ENCODE data around the gene GPR183.

The GPR183 gene

GRCh38 chr13:99311748-99312492 lies 4.7 kb upstream of the GPR183 start:
- Histone ChIP-seq H3K4me1 (ENCODE audit: control insufficient read depth, insufficient read depth, low read length) (peaks cover 23% of the 10 kb centered on the region; the same call in 1 of the 2 replicates), H3K4me3 (ENCODE audit: low read depth, low read length) (no peak overlapping the region), H3K9ac (ENCODE audit: low read depth, low read length) (no peak overlapping the region), H3K27ac (ENCODE audit: low read depth, low read length) (no peak overlapping the region), H3K27me3 (ENCODE audit: control insufficient read depth, insufficient read depth, low read length) (no peaks in the 10 kb centered on the region), H3K9me3 (ENCODE audit: control insufficient read depth, insufficient read depth, low read length) (no peaks in the 10 kb centered on the region), H3K36me3 (ENCODE audit: control insufficient read depth, insufficient read depth, low read length) (no peaks in the 10 kb centered on the region)

- Histone ChIP-seq H3K27ac (ENCODE audit: low read depth, low read length) (no peak overlapping the region), H3K9me3 (ENCODE audit: control insufficient read depth, insufficient read depth, low read length) (no peaks in the 10 kb centered on the region), H3K4me3 (ENCODE audit: low read depth, low read length) (no peak overlapping the region), H3K36me3 (ENCODE audit: control insufficient read depth, insufficient read depth, low read length) (no peaks in the 10 kb centered on the region), H3K9ac (ENCODE audit: low read depth, low read length) (no peak overlapping the region), H3K4me1 (ENCODE audit: control insufficient read depth, insufficient read depth, low read length) (peaks cover 27% of the 10 kb centered on the region; the same call in 1 of the 2 replicates), H3K27me3 (ENCODE audit: control insufficient read depth, insufficient read depth, low read length) (no peaks in the 10 kb centered on the region)
Measured at GRCh38 chr13:99311137-99311536, 3.9 kb upstream of the GPR183 start.

- Histone ChIP-seq H3K9me3 (ENCODE audit: control insufficient read depth, insufficient read depth, low read length) (no peaks in the 10 kb centered on the region), H3K4me1 (ENCODE audit: control insufficient read depth, insufficient read depth, low read length) (peaks cover 28% of the 10 kb centered on the region; the same call in 1 of the 2 replicates), H3K9ac (ENCODE audit: low read depth, low read length) (no peak overlapping the region), H3K27ac (ENCODE audit: low read depth, low read length) (no peak overlapping the region), H3K4me3 (ENCODE audit: low read depth, low read length) (no peak overlapping the region), H3K27me3 (ENCODE audit: control insufficient read depth, insufficient read depth, low read length) (no peaks in the 10 kb centered on the region), H3K36me3 (ENCODE audit: control insufficient read depth, insufficient read depth, low read length) (0 out of 2 replicates have a peak, but pooled peaks cover 2% of the 10 kb centered on the region)
Measured at GRCh38 chr13:99310382-99311031, 3.3 kb upstream of the GPR183 start.

- Histone ChIP-seq H3K4me3 (ENCODE audit: low read depth, low read length) (no peak overlapping the region), H3K9me3 (ENCODE audit: control insufficient read depth, insufficient read depth, low read length) (no peaks in the 10 kb centered on the region), H3K36me3 (ENCODE audit: control insufficient read depth, insufficient read depth, low read length) (0 out of 2 replicates have a peak, but pooled peaks cover 3% of the 10 kb centered on the region), H3K9ac (ENCODE audit: low read depth, low read length) (no peak overlapping the region), H3K27ac (ENCODE audit: low read depth, low read length) (peak overlapping the region; percentile 64), H3K27me3 (ENCODE audit: control insufficient read depth, insufficient read depth, low read length) (no peaks in the 10 kb centered on the region), H3K4me1 (ENCODE audit: control insufficient read depth, insufficient read depth, low read length) (0 out of 2 replicates have a peak, but pooled peaks cover 15% of the 10 kb centered on the region)
Measured at GRCh38 chr13:99308471-99309087, 1.4 kb upstream of the GPR183 start.

- Histone ChIP-seq H3K27ac (ENCODE audit: low read depth, low read length) (peak overlapping the region; percentile 64), H3K27me3 (ENCODE audit: control insufficient read depth, insufficient read depth, low read length) (no peaks in the 10 kb centered on the region), H3K36me3 (ENCODE audit: control insufficient read depth, insufficient read depth, low read length) (0 out of 2 replicates have a peak, but pooled peaks cover 3% of the 10 kb centered on the region), H3K9me3 (ENCODE audit: control insufficient read depth, insufficient read depth, low read length) (no peaks in the 10 kb centered on the region), H3K9ac (ENCODE audit: low read depth, low read length) (no peak overlapping the region), H3K4me1 (ENCODE audit: control insufficient read depth, insufficient read depth, low read length) (0 out of 2 replicates have a peak, but pooled peaks cover 11% of the 10 kb centered on the region), H3K4me3 (ENCODE audit: low read depth, low read length) (no peak overlapping the region)
Measured at GRCh38 chr13:99307648-99308339, 595 bp upstream of the GPR183 start.

- 0 out of 2 replicates have a peak, but pooled peaks cover 5% of the 10 kb centered on the region for H3K4me1 ChIP-seq (ENCODE audit: control insufficient read depth, insufficient read depth, low read length)
- no peaks in the 10 kb centered on the region for H3K27me3 ChIP-seq (ENCODE audit: control insufficient read depth, insufficient read depth, low read length)
- no peak overlapping the region for H3K27ac ChIP-seq (ENCODE audit: low read depth, low read length)
- H3K36me3 ChIP-seq (ENCODE audit: control insufficient read depth, insufficient read depth, low read length), result 0 out of 2 replicates have a peak, but pooled peaks cover 3% of the 10 kb centered on the region
- no peak overlapping the region for H3K9ac ChIP-seq (ENCODE audit: low read depth, low read length)
- H3K9me3 ChIP-seq (ENCODE audit: control insufficient read depth, insufficient read depth, low read length), result no peaks in the 10 kb centered on the region
- H3K4me3 ChIP-seq (ENCODE audit: low read depth, low read length), result no peak overlapping the region
Measured at GRCh38 chr13:99305566-99305965, 1.6 kb downstream of the GPR183 start.

- Histone ChIP-seq H3K27ac (ENCODE audit: low read depth, low read length) (no peak overlapping the region), H3K27me3 (ENCODE audit: control insufficient read depth, insufficient read depth, low read length) (no peaks in the 10 kb centered on the region), H3K4me3 (ENCODE audit: low read depth, low read length) (no peak overlapping the region), H3K9me3 (ENCODE audit: control insufficient read depth, insufficient read depth, low read length) (no peaks in the 10 kb centered on the region), H3K9ac (ENCODE audit: low read depth, low read length) (no peak overlapping the region), H3K4me1 (ENCODE audit: control insufficient read depth, insufficient read depth, low read length) (0 out of 2 replicates have a peak, but pooled peaks cover 5% of the 10 kb centered on the region), H3K36me3 (ENCODE audit: control insufficient read depth, insufficient read depth, low read length) (0 out of 2 replicates have a peak, but pooled peaks cover 3% of the 10 kb centered on the region)
Measured at GRCh38 chr13:99305158-99305557, 2.0 kb downstream of the GPR183 start.

- Histone ChIP-seq H3K36me3 (ENCODE audit: control insufficient read depth, insufficient read depth, low read length) (0 out of 2 replicates have a peak, but pooled peaks cover 3% of the 10 kb centered on the region), H3K4me1 (ENCODE audit: control insufficient read depth, insufficient read depth, low read length) (0 out of 2 replicates have a peak, but pooled peaks cover 10% of the 10 kb centered on the region), H3K27ac (ENCODE audit: low read depth, low read length) (no peak overlapping the region), H3K27me3 (ENCODE audit: control insufficient read depth, insufficient read depth, low read length) (no peaks in the 10 kb centered on the region), H3K4me3 (ENCODE audit: low read depth, low read length) (no peak overlapping the region), H3K9ac (ENCODE audit: low read depth, low read length) (no peak overlapping the region), H3K9me3 (ENCODE audit: control insufficient read depth, insufficient read depth, low read length) (no peaks in the 10 kb centered on the region)
Measured at GRCh38 chr13:99304541-99304940, 2.7 kb downstream of the GPR183 start.

GRCh38 chr13:99303863-99304521 lies 3.2 kb downstream of the GPR183 start:
- H3K9ac ChIP-seq (ENCODE audit: low read depth, low read length), result no peak overlapping the region
- no peak overlapping the region for H3K4me3 ChIP-seq (ENCODE audit: low read depth, low read length)

More at GRCh38 chr13:99303863-99304521, 3.2 kb downstream of the GPR183 start:
- Histone ChIP-seq H3K9me3 (ENCODE audit: control insufficient read depth, insufficient read depth, low read length) (no peaks in the 10 kb centered on the region), H3K4me1 (ENCODE audit: control insufficient read depth, insufficient read depth, low read length) (0 out of 2 replicates have a peak, but pooled peaks cover 10% of the 10 kb centered on the region), H3K36me3 (ENCODE audit: control insufficient read depth, insufficient read depth, low read length) (0 out of 2 replicates have a peak, but pooled peaks cover 3% of the 10 kb centered on the region), H3K27me3 (ENCODE audit: control insufficient read depth, insufficient read depth, low read length) (no peaks in the 10 kb centered on the region), H3K27ac (ENCODE audit: low read depth, low read length) (no peak overlapping the region)

Data from HUES48 (cell line).